SH-SY5Y (cell line): ENCODE results near the gene AGAP2.

Source experiments
- GATA2 ChIP-seq: IDR thresholded peaks from 2 replicates; pipeline ENCODE4 v1.6.1; 2011; ENCODE audit warnings: mild to moderate bottlenecking, low read depth, low read length
- GATA3 ChIP-seq: IDR thresholded peaks from 2 replicates; pipeline ENCODE4 v1.6.1; 2011; ENCODE audit warnings: low read depth, mild to moderate bottlenecking, low read length, moderate library complexity

Gene AGAP2

GRCh38 chr12:57720606-57721595, 17.6 kb downstream of the AGAP2 start:
- TF ChIP-seq GATA3: no peak
- TF ChIP-seq GATA2: no peak

- TF ChIP-seq GATA3: no peak
- TF ChIP-seq GATA2: no peak
These were observed 18.6 kb downstream of the AGAP2 start for GRCh38 chr12:57719777-57720605.

GRCh38 chr12:57718641-57719528, 19.7 kb downstream of the AGAP2 start:
- no peak for TF ChIP-seq GATA2
- TF ChIP-seq GATA3: no peak

DNA sequence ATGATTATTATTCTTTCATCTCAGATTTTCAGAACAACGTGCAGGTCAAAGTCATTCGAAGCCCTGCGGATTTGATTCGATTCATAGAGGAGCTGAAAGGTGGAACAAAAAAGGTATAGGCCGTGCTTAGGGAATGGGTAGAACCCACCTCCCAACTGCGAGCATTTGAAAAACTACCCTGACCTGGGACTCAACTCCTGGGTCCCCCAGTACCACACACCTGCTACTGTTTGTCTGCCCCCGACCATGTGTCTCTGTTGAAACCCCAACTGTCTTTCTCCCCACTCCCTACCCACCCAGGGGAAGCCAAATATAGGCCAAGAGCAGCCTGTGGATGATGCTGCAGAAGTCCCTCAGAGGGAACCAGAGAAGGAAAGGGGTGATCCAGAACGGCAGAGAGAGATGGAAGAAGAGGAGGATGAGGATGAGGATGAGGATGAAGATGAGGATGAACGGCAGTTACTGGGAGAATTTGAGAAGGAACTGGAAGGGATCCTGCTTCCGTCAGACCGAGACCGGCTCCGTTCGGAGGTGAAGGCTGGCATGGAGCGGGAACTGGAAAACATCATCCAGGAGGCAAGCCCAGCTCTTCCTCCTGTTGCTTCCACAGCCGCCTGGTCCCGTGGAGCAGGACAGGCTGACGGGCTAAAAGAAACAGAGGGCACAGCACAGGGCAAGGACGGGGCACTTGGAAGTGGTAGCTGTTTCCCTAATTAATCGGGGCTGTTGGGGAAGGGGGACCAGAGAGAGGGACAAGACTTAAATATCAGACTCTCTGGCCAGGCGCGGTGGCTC, 20.5 kb downstream of the AGAP2 start:
- no peak for TF ChIP-seq GATA2
- TF ChIP-seq GATA3: no peak

GRCh38 chr12:57717131-57717530, 21.4 kb downstream of the AGAP2 start:
- no peak for TF ChIP-seq GATA2
- TF ChIP-seq GATA3: no peak

GRCh38 chr12:57716305-57716704, 22.2 kb downstream of the AGAP2 start:
- no peak for TF ChIP-seq GATA2
- TF ChIP-seq GATA3: no peak

DNA sequence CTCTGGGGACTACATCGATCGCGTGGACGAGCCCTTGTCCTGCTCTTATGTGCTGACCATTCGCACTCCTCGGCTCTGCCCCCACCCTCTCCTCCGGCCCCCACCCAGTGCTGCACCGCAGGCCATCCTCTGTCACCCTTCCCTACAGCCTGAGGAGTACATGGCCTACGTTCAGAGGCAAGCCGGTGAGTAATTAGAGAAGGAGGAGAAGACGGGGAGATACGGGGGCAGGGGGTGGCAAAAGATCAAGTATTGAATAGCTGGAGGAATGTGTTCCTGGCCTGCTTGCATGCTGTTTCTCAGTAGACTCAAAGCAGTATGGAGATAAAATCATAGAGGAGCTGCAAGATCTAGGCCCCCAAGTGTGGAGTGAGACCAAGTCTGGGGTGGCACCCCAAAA, 22.8 kb downstream of the AGAP2 start:
- no peak for TF ChIP-seq GATA2
- no peak for TF ChIP-seq GATA3

- no peak for TF ChIP-seq GATA2
- no peak for TF ChIP-seq GATA3
These were observed 25.3 kb downstream of the AGAP2 start for GRCh38 chr12:57713209-57713608.

GRCh38 chr12:57712701-57713100, 25.8 kb downstream of the AGAP2 start:
- no peak for TF ChIP-seq GATA3

DNA sequence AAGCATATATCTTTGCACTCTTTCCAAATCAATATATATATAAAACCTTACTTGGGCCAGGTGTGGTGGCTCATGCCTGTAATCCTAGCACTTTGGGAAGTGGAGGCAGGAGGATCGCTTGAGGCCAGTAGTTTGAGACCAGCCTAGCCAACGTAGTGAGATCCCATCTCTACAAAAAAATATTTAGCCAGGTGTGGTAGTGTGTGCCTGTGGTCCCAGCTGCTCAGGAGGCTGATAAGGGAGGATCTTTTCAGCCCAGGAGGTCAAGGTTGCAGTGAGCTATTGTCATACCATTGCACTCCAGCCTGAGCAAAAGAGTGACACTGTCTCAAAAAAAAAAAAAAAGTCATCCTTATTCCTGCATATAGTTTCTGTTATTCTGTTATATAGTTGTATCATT, 30.2 kb downstream of the AGAP2 start:
- TF ChIP-seq GATA3 (no peak), GATA2 (no peak)

DNA sequence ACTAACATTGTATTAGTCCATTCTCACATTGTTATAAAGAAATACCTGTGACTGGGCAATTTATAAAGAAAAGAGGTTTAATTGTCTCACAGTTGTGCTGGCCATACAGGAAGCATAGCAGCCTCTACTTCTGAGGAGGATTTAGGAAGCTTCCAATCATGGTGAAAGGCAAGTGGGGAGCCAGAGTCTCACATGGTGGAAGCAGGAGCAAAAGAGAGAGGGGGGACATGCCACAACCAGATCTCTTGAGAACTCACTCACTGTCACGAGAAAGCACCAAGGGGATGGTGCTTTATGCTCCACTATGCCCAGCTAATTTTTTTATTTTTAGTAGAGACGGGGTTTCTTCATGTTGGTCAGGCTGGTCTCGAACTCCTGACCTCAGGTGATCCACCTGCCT, 31.3 kb downstream of the AGAP2 start:
- TF ChIP-seq GATA2: no peak
- no peak for TF ChIP-seq GATA3

- no peak for TF ChIP-seq GATA2
- TF ChIP-seq GATA3: no peak
These were observed 38.2 kb downstream of the AGAP2 start for GRCh38 chr12:57700317-57700716.

GRCh38 chr12:57698414-57698813, 40.1 kb downstream of the AGAP2 start:
- TF ChIP-seq GATA3: no peak
- TF ChIP-seq GATA2: no peak
